B cell (primary cell): ENCODE results near the gene LONP2. TPM values are rescaled to one million over a fixed set of nuclear protein-coding genes. Genes with fewer than 3 reads are reported as not detected.

Source experiments
- ATAC-seq: fragments of 200-7000 bp; cut with Tn5 transposase; one replicate; pipeline ENCODE4 v1.10.0; 2021; ENCODE audit warnings: low read depth, mild to moderate bottlenecking, moderate number of reproducible peaks, moderate library complexity
- CTCF ChIA-PET: fragments of 350-600 bp; sonication (Branson Sonifier 250); formaldehyde crosslinking; loops from one replicate; lab custom pipeline; 2021; ENCODE audit warnings: antibody characterized with exemption, inconsistent platforms; lab: Charles Lee
- POLR2A ChIA-PET: fragments of 350-600 bp; sonication (Branson Sonifier 250); formaldehyde crosslinking; loops from one replicate; lab custom pipeline; 2021; ENCODE audit warnings: antibody characterized with exemption; lab: Charles Lee
- DNase-seq: peaks from one replicate; pipeline ENCODE4 v3.0.0; 2013
- H2AFZ ChIP-seq: 2 replicates; pipeline ENCODE4 v1.6.1; 2012; ENCODE audit warnings: mild to moderate bottlenecking, low read depth, low read length; ENCODE audit not compliant: insufficient read depth, poor library complexity, severe bottlenecking
- H3K27ac ChIP-seq, 2 donors: 1 replicate in 1 of 2; 2 replicates in 1 of 2; pipeline ENCODE4 v1.5.1; 2012 to 2013; ENCODE audit warnings: low read length in 2 of 2, mild to moderate bottlenecking in 2 of 2, moderate library complexity in 1 of 2
- H3K27me3 ChIP-seq, 4 experiments: fragments of 200-600 bp in 1 of 4; sonication (generic) in 1 of 4; replicated peaks in 1 of 4; 1 replicate in 2 of 4; 2 replicates in 2 of 4; pipeline versions ENCODE4 v1.6.1 to v1.7.0; 2013 to 2016; ENCODE audit warnings: low read length in 3 of 4, mild to moderate bottlenecking in 2 of 4, mixed read lengths in 1 of 4, moderate library complexity in 1 of 4; ENCODE audit not compliant: insufficient read depth in 4 of 4, control insufficient read depth in 3 of 4; ENCODE audit errors: control extremely low read depth in 1 of 4
- H3K36me3 ChIP-seq, 2 experiments: replicated peaks in 1 of 2; 1 replicate in 1 of 2; 2 replicates in 1 of 2; pipeline versions ENCODE4 v1.6.1 to v1.7.1; 2013; ENCODE audit warnings: low read length in 1 of 2; ENCODE audit not compliant: insufficient read depth in 2 of 2, control insufficient read depth in 1 of 2; ENCODE audit errors: control extremely low read depth in 1 of 2, extremely low read depth in 1 of 2
- H3K4me1 ChIP-seq, 2 donors: fragments of 200-600 bp in 1 of 2; sonication (generic) in 1 of 2; 1 replicate in 1 of 2; 2 replicates in 1 of 2; pipeline versions ENCODE4 v1.5.1 to v1.6.1; 2013 to 2017; ENCODE audit warnings: low read length in 2 of 2; ENCODE audit not compliant: control insufficient read depth in 2 of 2, insufficient read depth in 2 of 2
- H3K4me2 ChIP-seq: replicated peaks from 2 replicates; pipeline ENCODE3; 2012; ENCODE audit warnings: mild to moderate bottlenecking, low read depth, low read length; ENCODE audit not compliant: poor library complexity, severe bottlenecking
- H3K4me3 ChIP-seq, 5 experiments: fragments of 200-600 bp in 1 of 5; sonication (generic) in 1 of 5; 1 replicate in 3 of 5; 2 replicates in 2 of 5; pipeline versions ENCODE4 v1.5.1 to v1.7.0; 2011 to 2016; ENCODE audit warnings: low read length in 4 of 5, mild to moderate bottlenecking in 4 of 5, low read depth in 2 of 5, control low read depth in 1 of 5, moderate library complexity in 1 of 5; ENCODE audit not compliant: insufficient read depth in 1 of 5; ENCODE audit errors: control extremely low read depth in 1 of 5, extremely low read depth in 1 of 5
- H3K79me2 ChIP-seq: fragments of 200-600 bp; sonication (generic); one replicate; pipeline ENCODE4 v1.6.0; 2016; ENCODE audit warnings: low read length; ENCODE audit not compliant: control insufficient read depth, insufficient read depth
- H3K9ac ChIP-seq: fragments of 200-600 bp; sonication (generic); 2 replicates; pipeline ENCODE4 v1.6.1; 2017; ENCODE audit warnings: mild to moderate bottlenecking, low read length, moderate library complexity
- H3K9me3 ChIP-seq, 3 donors: one replicate each; pipeline versions ENCODE4 v1.6.1 to v1.7.1; 2013; ENCODE audit warnings: low read length in 2 of 3; ENCODE audit not compliant: control insufficient read depth in 2 of 3, insufficient read depth in 1 of 3; ENCODE audit errors: control extremely low read depth in 1 of 3
- H4K20me1 ChIP-seq: 2 replicates; pipeline ENCODE4 v1.6.0; 2012; ENCODE audit warnings: mild to moderate bottlenecking, low read length; ENCODE audit not compliant: insufficient read depth, control insufficient read depth, poor library complexity, severe bottlenecking
- H3K27ac Mint-ChIP-seq: one replicate; pipeline ENCODE4 v1.8.0; 2021; ENCODE audit warnings: mixed read lengths
- H3K27me3 Mint-ChIP-seq: one replicate; pipeline ENCODE4 v1.8.0; 2021; ENCODE audit warnings: mixed read lengths
- H3K4me1 Mint-ChIP-seq: one replicate; pipeline ENCODE4 v1.8.0; 2021; ENCODE audit warnings: mixed read lengths
- H3K4me3 Mint-ChIP-seq: one replicate; pipeline ENCODE4 v1.8.0; 2021; ENCODE audit warnings: mixed read lengths
- H3K9me3 Mint-ChIP-seq: one replicate; pipeline ENCODE4 v1.8.0; 2022; ENCODE audit warnings: mixed read lengths; ENCODE audit not compliant: insufficient read depth
- EZH2 ChIP-seq: IDR thresholded peaks from 2 replicates; pipeline ENCODE4 v1.6.1; 2012; ENCODE audit warnings: borderline replicate concordance, low read depth, mild to moderate bottlenecking, moderate library complexity, low read length; ENCODE audit not compliant: insufficient read depth, poor library complexity, severe bottlenecking
- WGBS: methylation state at CpG from one replicate; pipeline ENCODE4 v1.1.5; 2013; ENCODE audit warnings: missing lambda C conversion rate; ENCODE audit not compliant: insufficient coverage; 5-methylcytosine and 5-hydroxymethylcytosine counted together
- intact Hi-C: fragments of 100-400 bp; cut with micrococcal nuclease; formaldehyde crosslinking; loops from one replicate; pipeline ENCODE4 v1.10.0; 2022
- polyA plus RNA-seq: library from polyadenylated mRNA; depleted of rRNA; stranded (reverse); fragments of >200 nt; gene quantifications from 2 replicates; pipeline ENCODE4 v1.2.3, GENCODE V29; 2012
- total RNA-seq, 2 donors: library from RNA; stranded (reverse); fragments of 120-200 nt in 1 of 2; gene quantifications; 1 replicate in 1 of 2; 2 replicates in 1 of 2; pipeline versions ENCODE4 v1.2.3 to v1.2.4, GENCODE V29; 2013 to 2022
- TF ChIP-seq, protein P1 (sequence below): fragments of 200-600 bp; IDR thresholded peaks from one replicate; pipeline ENCODE4 v1.8.0; 2022; ENCODE audit warnings: antibody characterized with exemption, mild to moderate bottlenecking

LONP2 gene
- total and polyA plus RNA-seq, 2 donors (not counting 1 experiment from before 2014, with no cell fraction given), result 39.3 to 84.2 TPM

DNA sequence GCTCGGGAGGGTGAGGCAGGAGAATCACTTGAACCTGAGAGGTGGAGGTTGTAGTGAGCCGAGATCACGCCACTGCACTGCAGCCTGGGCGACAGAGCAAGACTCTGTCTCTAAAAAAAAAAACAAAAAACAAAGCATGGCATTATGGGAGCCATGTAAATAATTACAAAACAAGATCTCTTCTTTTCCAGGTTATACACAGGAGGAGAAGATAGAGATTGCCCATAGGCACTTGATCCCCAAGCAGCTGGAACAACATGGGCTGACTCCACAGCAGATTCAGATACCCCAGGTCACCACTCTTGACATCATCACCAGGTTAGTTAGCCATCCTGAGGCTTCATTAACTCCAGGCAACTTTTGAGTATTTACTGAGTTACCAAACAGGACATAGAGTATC, 55.4 kb downstream of the LONP2 start:
- Mint-ChIP-seq H3K27ac (no peak overlapping the region), H3K4me3 (no peak overlapping the region), H3K9me3 (no peaks in the 10 kb centered on the region), H3K4me1 (no peaks in the 10 kb centered on the region), H3K27me3 (no peaks in the 10 kb centered on the region)
- WGBS, result 100% methylated on average over 1 of the region's 4 CpGs
- intact Hi-C loops, result no loop called here
- H4K20me1 ChIP-seq, result no peaks in the 10 kb centered on the region
- CTCF ChIA-PET, result no interaction called here
- no peaks in the 10 kb centered on the region for H3K9me3 ChIP-seq
- no peaks in the 10 kb centered on the region for H3K4me1 ChIP-seq
- H3K4me3 ChIP-seq, result no peak overlapping the region
- POLR2A ChIA-PET, result no interaction called here
- ATAC-seq, result no peak
- no peak overlapping the region for H3K9ac ChIP-seq
- no peaks in the 10 kb centered on the region for H3K27me3 ChIP-seq
- no peak for DNase-seq
- no peaks in the 10 kb centered on the region for H3K79me2 ChIP-seq
- peaks cover 19 to 66% of the 10 kb centered on the region in 2 experiments for H3K36me3 ChIP-seq
- no peak overlapping the region for H3K27ac ChIP-seq
- TF ChIP-seq, protein P1, sequence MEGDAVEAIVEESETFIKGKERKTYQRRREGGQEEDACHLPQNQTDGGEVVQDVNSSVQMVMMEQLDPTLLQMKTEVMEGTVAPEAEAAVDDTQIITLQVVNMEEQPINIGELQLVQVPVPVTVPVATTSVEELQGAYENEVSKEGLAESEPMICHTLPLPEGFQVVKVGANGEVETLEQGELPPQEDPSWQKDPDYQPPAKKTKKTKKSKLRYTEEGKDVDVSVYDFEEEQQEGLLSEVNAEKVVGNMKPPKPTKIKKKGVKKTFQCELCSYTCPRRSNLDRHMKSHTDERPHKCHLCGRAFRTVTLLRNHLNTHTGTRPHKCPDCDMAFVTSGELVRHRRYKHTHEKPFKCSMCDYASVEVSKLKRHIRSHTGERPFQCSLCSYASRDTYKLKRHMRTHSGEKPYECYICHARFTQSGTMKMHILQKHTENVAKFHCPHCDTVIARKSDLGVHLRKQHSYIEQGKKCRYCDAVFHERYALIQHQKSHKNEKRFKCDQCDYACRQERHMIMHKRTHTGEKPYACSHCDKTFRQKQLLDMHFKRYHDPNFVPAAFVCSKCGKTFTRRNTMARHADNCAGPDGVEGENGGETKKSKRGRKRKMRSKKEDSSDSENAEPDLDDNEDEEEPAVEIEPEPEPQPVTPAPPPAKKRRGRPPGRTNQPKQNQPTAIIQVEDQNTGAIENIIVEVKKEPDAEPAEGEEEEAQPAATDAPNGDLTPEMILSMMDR, result no peak
- TF ChIP-seq EZH2, result no peak
- no peak overlapping the region for H2AFZ ChIP-seq
- H3K4me2 ChIP-seq, result no peak overlapping the region

GRCh38 chr16:48300391-48300856, 56.3 kb downstream of the LONP2 start:
- no peak overlapping the region for H3K4me2 ChIP-seq
- H3K27ac Mint-ChIP-seq, result no peak overlapping the region

More at GRCh38 chr16:48300391-48300856, 56.3 kb downstream of the LONP2 start:
- Histone ChIP-seq H4K20me1 (no peaks in the 10 kb centered on the region), H3K4me3 (no peak overlapping the region), H3K27ac (no peak overlapping the region), H3K79me2 (no peaks in the 10 kb centered on the region), H3K36me3 (peaks cover 24 to 75% of the 10 kb centered on the region in 2 experiments), H3K9me3 (no peaks in the 10 kb centered on the region), H3K9ac (no peak overlapping the region), H3K27me3 (no peaks in the 10 kb centered on the region), H3K4me1 (no peaks in the 10 kb centered on the region), H2AFZ (no peak overlapping the region)
- DNase-seq (no peak), ATAC-seq (no peak)
- ChIA-PET POLR2A (no interaction called here), CTCF (no interaction called here)
- WGBS, result no CpG with 5 or more reads among the region's 1 CpG
- Mint-ChIP-seq H3K9me3 (no peaks in the 10 kb centered on the region), H3K4me3 (no peak overlapping the region), H3K4me1 (no peaks in the 10 kb centered on the region), H3K27me3 (no peaks in the 10 kb centered on the region)
- TF ChIP-seq, protein P1, result no peak
- TF ChIP-seq EZH2, result no peak
- intact Hi-C loops, result no loop called here
